HL-60 (cell line): ENCODE data around the gene ASRGL1.

ENCODE experiments used
- CTCF ChIP-seq: IDR thresholded peaks from one replicate; pipeline ENCODE4 v1.5.1; 2011; ENCODE audit warnings: low read length, control low read depth, inconsistent platforms; ENCODE audit not compliant: insufficient read depth
- POLR2AphosphoS5 ChIP-seq: IDR thresholded peaks from 2 replicates; pipeline ENCODE4 v1.6.1; 2012; ENCODE audit warnings: low read depth

- TF ChIP-seq CTCF: no peak
- TF ChIP-seq POLR2AphosphoS5: no peak
Observed at GRCh38 chr11:62438641-62439040, 101.4 kb downstream of the ASRGL1 start.
